ENCODE measurements around the gene TNIP2.
A peak's percentile ranks its signal among the peaks of the same experiment; 100 is the strongest.

TNIP2 gene

DNA sequence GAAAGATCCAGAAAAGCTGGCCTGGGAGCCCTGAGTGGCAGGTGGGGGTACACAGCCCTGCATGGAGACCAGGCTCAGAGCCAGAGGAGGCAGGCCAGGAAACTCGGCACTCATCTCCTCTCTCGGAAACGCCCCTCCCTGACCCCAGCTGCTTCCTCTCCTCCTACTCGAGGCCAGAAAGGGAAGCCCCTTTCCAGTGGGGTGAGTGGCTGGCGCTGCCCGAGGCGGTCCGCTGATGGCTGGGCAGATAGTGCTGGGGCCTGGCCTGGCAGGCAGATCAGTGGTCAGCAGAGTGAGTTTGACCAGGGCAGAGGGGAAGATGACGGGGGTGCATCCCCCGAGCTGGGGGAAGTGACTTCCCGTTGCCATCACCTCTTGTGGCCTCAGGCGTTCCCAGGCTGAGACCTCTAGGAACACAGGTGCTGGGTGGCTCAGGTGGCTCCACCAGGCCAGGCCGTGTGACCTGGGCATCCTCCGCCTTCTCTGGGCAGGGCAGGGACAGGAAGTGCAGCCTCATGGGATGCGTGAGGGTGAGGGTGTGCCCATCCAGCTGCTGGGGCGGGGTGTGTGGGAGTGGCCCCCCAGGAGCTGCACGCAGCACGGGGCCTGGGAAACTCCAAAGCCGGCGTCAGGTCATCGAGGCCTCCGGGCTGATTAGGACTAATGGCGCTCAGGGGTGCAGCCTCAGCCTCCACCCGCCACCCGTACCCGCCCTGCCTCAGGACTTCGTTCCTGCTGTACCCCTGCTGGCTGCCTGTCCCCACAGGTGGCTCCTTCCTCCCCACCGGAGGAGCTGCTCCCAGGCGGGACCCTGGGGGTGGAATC is 42.5 kb upstream of the TNIP2 start:
- no peaks in the 10 kb centered on the region for H3K36me3 ChIP-seq (ENCODE audit: control insufficient read depth, insufficient read depth, low read length)
- no peaks in the 10 kb centered on the region for H3K9me3 ChIP-seq (ENCODE audit: control insufficient read depth, insufficient read depth, low read length)
- peaks cover 18% of the 10 kb centered on the region for H3K4me1 ChIP-seq (ENCODE audit: control insufficient read depth, insufficient read depth, low read length)
- peaks cover 9% of the 10 kb centered on the region; the same call in 1 of the 2 replicates for H3K27me3 ChIP-seq (ENCODE audit: control insufficient read depth, insufficient read depth, low read length)
- no peak overlapping the region for H3K4me3 ChIP-seq (ENCODE audit: low read depth, low read length)
- H3K27ac ChIP-seq (ENCODE audit: low read depth, low read length), result no peak overlapping the region
- H3K9ac ChIP-seq (ENCODE audit: low read depth, low read length), result no peak overlapping the region

DNA sequence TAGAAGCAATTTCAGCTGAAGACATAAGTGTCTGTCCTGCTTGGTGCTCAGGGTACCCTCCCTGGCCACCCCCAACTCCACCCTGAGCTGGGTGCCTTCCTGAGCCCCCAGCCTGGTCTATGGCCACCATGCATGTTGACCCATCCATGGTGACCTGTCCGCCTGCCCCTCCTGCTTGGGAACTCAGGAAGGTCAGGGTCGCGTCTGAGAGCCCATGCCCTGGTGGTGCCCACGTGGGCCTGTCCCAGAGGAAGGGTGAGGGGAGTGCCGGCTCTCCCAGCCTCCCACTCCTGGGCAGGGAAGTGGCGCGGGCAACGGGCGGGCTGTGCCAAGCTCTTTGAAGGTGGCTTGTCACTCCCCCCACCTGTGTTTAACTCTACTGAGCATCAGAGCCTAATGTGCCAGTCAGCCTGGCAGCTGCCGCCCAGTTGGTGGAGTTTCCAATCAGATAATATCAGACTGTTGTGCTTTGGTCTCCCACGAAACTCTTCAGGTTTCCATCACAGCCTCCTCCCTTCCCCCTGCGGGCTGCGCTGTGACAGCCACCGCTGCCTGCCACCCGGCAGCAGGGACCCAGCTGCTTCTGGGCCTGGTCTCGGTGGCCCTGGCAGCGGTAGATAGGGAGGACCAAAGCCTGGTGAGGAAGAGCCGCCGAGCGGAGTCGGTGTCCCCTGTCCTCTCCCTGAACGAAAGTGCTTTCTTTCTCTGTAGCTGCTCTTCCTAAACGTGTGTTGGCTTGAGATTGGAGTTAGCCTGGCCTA is 41.6 kb upstream of the TNIP2 start:
- no peak overlapping the region for H3K9ac ChIP-seq (ENCODE audit: low read depth, low read length)
- no peaks in the 10 kb centered on the region for H3K9me3 ChIP-seq (ENCODE audit: control insufficient read depth, insufficient read depth, low read length)
- peaks cover 13% of the 10 kb centered on the region; the same call in 1 of the 2 replicates for H3K27me3 ChIP-seq (ENCODE audit: control insufficient read depth, insufficient read depth, low read length)
- no peaks in the 10 kb centered on the region for H3K36me3 ChIP-seq (ENCODE audit: control insufficient read depth, insufficient read depth, low read length)
- peaks cover 18% of the 10 kb centered on the region for H3K4me1 ChIP-seq (ENCODE audit: control insufficient read depth, insufficient read depth, low read length)
- H3K27ac ChIP-seq (ENCODE audit: low read depth, low read length), result no peak overlapping the region
- no peak overlapping the region for H3K4me3 ChIP-seq (ENCODE audit: low read depth, low read length)

DNA sequence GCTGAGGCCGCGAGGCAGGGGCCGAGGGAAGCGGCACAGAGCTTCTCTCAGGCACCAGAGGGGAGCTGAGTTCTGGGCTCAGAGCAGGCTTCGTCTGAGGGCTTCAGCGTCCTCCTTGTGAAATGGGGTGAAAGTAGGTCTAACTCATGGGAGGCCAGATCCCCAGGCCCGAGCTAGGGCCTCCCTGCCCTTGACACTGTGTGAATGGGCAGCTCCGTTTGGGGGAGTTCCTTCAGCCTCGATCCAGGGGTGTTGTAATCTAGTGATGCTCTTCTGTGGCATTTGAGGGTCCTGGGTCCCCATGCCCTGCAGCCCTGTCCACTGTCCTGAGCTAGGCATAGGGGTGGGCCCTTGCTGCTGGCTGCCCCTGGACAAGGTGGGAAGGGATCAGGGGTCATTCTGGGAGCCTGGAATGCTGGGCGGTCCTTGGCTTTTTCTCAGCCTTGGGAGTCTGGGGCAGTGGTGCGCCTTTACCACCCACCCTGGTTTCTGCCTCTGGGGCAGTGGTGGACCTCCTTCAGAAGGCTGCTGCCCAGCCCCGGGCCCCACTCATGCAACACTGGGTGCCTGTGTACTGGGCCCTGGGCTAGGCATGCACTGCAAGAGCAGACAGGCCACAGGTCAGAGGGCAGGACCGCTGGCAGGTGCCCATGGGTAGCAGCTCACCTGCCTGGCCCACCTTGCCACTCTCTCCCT is 40.9 kb upstream of the TNIP2 start:
- no peak overlapping the region for H3K9ac ChIP-seq (ENCODE audit: low read depth, low read length)
- peaks cover 18% of the 10 kb centered on the region for H3K4me1 ChIP-seq (ENCODE audit: control insufficient read depth, insufficient read depth, low read length)
- no peak overlapping the region for H3K27ac ChIP-seq (ENCODE audit: low read depth, low read length)

DNA sequence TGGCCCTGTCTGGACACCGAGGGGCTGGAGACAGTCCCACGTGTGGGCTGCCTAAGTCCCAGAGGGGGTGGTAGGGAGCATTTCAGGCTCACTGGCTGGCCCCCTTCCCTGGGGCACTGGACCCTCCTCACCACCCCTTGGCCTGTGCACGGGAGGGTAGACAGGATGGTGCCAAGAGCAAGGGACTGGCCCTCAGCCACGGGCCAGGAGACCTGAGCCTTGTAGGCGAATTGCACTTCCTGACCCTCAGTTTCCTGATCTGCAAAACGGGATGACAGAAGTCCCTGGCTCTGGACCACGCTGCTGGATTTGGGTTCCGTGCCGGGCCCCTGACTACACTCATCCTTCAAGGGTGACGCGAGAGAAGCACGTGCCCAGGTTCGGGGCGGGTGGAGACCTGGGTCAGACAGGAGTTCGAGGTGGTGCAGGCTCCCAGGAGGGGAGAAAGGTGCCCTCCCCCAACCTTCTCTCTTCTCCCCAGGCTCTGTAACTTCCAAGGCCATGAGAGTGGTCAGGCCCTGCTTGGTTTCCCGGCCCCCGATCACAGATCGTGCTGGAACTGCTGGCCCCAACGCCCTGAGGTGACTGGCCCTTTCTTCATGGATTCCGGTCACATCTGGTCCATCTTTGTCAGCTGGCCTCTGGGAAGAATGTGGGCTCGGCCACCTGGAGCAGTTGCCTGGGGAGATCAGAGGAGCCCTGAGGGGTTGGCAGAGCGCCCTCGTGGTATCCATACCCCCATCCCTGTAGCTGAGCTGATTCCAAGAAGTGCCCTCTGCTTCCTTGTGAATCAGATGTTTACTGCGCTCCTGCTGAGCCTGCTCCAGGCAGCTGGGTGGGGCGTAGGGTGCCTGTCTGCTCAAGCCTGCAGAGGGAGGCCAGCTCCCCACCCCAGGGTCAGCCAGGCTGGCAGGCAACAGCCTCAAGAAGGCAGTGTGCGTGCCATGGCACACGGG is 40.0 kb upstream of the TNIP2 start:
- Histone ChIP-seq H3K36me3 (ENCODE audit: control insufficient read depth, insufficient read depth, low read length) (no peaks in the 10 kb centered on the region), H3K27ac (ENCODE audit: low read depth, low read length) (no peak overlapping the region), H3K9me3 (ENCODE audit: control insufficient read depth, insufficient read depth, low read length) (no peaks in the 10 kb centered on the region), H3K4me1 (ENCODE audit: control insufficient read depth, insufficient read depth, low read length) (peaks cover 14% of the 10 kb centered on the region), H3K27me3 (ENCODE audit: control insufficient read depth, insufficient read depth, low read length) (peaks cover 17% of the 10 kb centered on the region; the same call in 1 of the 2 replicates), H3K4me3 (ENCODE audit: low read depth, low read length) (no peak overlapping the region), H3K9ac (ENCODE audit: low read depth, low read length) (no peak overlapping the region)

More for the DNA sequence above, 40.9 kb upstream of the TNIP2 start:
- Histone ChIP-seq H3K27me3 (ENCODE audit: control insufficient read depth, insufficient read depth, low read length) (peaks cover 16% of the 10 kb centered on the region; the same call in 1 of the 2 replicates), H3K9me3 (ENCODE audit: control insufficient read depth, insufficient read depth, low read length) (no peaks in the 10 kb centered on the region), H3K4me3 (ENCODE audit: low read depth, low read length) (no peak overlapping the region), H3K36me3 (ENCODE audit: control insufficient read depth, insufficient read depth, low read length) (no peaks in the 10 kb centered on the region)

DNA sequence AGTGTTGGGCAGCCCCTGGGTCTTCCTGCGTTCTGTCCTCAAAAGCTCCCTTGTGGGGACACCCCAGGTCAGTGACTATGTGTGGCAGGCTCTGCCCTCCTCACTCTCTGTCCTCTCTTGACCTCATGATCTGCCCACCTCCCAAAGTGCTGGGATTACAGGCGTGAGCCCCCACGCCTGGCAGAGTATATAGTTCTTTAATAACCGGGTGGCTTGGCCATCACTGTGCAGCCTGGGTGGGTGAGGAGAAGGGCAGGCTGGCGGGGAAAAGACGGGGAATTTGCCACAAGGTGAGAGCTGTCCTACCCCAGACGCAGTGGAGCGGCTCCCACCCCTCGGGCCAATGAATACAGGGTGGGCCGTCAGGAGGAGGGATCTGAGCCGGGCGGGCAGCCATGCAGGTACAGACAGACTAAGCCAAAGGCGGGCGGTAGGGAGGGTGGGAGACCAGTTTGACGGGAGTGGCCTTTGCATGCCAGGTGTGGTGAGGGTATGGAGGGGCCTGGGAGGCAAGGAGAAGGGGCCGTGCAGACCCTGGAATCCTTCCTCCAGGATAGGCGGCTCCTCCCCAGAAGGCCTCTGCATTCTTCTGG is 39.3 kb upstream of the TNIP2 start:
- Histone ChIP-seq H3K27ac (ENCODE audit: low read depth, low read length) (no peak overlapping the region), H3K9ac (ENCODE audit: low read depth, low read length) (no peak overlapping the region), H3K4me1 (ENCODE audit: control insufficient read depth, insufficient read depth, low read length) (peaks cover 6% of the 10 kb centered on the region; the same call in 1 of the 2 replicates), H3K27me3 (ENCODE audit: control insufficient read depth, insufficient read depth, low read length) (peaks cover 17% of the 10 kb centered on the region; the same call in 1 of the 2 replicates), H3K36me3 (ENCODE audit: control insufficient read depth, insufficient read depth, low read length) (no peaks in the 10 kb centered on the region), H3K9me3 (ENCODE audit: control insufficient read depth, insufficient read depth, low read length) (no peaks in the 10 kb centered on the region), H3K4me3 (ENCODE audit: low read depth, low read length) (no peak overlapping the region)

DNA sequence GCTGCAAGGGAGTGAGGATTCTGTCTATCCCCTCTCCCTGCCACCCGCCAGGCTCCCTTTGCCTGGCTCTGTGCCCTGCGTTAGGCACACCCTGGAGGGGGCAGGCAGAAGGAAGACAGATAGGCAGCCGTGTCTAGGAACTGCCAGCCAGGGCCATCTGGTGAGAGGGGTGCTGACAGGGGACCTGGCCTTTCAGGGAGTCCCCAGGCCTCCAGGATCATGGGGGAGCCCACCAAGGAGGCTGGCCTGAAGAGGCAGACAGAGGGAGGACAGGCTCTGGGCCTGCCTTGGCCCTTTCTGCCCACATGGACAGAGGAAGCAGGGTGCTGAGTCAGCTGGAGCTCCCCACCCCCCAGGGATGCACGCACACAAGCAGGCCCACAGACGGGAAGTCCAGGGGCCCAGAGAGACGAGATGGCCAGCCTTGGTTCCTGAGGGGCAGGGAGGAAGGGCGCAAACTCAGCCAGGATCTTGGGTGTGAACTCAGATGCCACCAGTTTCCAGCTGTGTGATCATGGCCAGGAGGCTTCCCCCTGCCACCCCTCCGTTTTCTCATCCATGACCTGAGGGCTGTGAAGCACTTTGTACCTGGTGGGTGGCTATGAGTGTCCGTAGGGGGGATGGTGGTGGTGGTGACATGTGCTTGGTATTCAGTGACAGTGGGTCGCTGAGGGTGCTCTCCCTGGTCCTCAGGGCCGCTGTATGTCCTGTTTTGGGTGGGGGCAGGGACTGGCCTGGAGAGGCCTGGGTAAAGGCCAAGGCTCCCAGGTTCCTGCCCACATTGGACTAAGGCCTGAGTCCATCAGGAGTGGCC is 38.6 kb upstream of the TNIP2 start:
- Histone ChIP-seq H3K4me1 (ENCODE audit: control insufficient read depth, insufficient read depth, low read length) (0 out of 2 replicates have a peak, but pooled peaks cover 3% of the 10 kb centered on the region), H3K9ac (ENCODE audit: low read depth, low read length) (no peak overlapping the region), H3K27ac (ENCODE audit: low read depth, low read length) (no peak overlapping the region), H3K36me3 (ENCODE audit: control insufficient read depth, insufficient read depth, low read length) (no peaks in the 10 kb centered on the region), H3K4me3 (ENCODE audit: low read depth, low read length) (no peak overlapping the region), H3K9me3 (ENCODE audit: control insufficient read depth, insufficient read depth, low read length) (no peaks in the 10 kb centered on the region), H3K27me3 (ENCODE audit: control insufficient read depth, insufficient read depth, low read length) (peaks cover 17% of the 10 kb centered on the region; the same call in 1 of the 2 replicates)

DNA sequence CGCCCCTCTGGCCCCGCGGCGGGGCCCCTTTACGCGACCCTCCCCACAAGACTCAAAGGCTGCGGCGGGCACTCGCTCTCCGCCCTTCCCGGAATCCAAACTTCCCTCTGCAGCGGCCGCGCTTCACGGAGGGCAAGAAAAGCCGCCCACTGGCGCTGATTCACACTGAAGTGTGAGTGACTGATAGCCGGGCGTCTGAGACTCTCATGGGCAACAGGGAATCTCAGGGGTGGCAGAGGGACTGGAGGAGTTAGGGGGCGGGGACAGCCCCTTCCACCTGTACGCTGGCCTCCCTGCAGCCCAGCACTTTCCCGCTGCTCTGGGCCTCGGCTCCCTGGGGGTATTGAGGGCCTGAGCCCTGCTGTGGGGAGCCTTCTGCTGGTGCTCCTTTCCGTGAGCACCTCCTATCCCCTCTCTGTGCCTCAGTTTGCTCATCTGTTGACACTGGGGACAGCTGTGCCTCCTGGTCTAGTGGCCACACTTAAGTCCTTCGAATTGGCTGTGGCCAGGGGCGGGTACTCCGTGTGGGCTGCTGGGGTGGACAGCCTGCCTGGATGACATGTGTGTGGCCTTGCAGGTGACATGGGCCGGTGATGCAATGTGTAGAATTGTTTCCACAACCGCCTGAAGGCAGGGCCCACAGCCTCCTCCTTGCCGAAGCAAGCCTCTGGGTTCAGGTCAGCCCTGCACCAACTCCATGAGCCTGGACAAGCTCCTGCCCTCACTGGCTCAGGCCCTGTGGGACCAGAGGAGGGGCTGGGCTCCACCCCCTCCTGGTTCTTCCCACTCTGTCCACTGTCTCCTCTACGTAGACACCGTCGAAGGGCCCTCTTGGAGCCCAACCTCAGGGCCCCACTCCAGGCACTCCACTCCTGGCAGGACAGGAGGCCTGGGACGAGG is 37.7 kb upstream of the TNIP2 start:
- Histone ChIP-seq H3K36me3 (ENCODE audit: control insufficient read depth, insufficient read depth, low read length) (no peaks in the 10 kb centered on the region), H3K9me3 (ENCODE audit: control insufficient read depth, insufficient read depth, low read length) (no peaks in the 10 kb centered on the region), H3K27ac (ENCODE audit: low read depth, low read length) (no peak overlapping the region), H3K9ac (ENCODE audit: low read depth, low read length) (no peak overlapping the region), H3K27me3 (ENCODE audit: control insufficient read depth, insufficient read depth, low read length) (peaks cover 17% of the 10 kb centered on the region; the same call in 1 of the 2 replicates), H3K4me1 (ENCODE audit: control insufficient read depth, insufficient read depth, low read length) (0 out of 2 replicates have a peak, but pooled peaks cover 3% of the 10 kb centered on the region), H3K4me3 (ENCODE audit: low read depth, low read length) (peak overlapping the region; percentile 55)

DNA sequence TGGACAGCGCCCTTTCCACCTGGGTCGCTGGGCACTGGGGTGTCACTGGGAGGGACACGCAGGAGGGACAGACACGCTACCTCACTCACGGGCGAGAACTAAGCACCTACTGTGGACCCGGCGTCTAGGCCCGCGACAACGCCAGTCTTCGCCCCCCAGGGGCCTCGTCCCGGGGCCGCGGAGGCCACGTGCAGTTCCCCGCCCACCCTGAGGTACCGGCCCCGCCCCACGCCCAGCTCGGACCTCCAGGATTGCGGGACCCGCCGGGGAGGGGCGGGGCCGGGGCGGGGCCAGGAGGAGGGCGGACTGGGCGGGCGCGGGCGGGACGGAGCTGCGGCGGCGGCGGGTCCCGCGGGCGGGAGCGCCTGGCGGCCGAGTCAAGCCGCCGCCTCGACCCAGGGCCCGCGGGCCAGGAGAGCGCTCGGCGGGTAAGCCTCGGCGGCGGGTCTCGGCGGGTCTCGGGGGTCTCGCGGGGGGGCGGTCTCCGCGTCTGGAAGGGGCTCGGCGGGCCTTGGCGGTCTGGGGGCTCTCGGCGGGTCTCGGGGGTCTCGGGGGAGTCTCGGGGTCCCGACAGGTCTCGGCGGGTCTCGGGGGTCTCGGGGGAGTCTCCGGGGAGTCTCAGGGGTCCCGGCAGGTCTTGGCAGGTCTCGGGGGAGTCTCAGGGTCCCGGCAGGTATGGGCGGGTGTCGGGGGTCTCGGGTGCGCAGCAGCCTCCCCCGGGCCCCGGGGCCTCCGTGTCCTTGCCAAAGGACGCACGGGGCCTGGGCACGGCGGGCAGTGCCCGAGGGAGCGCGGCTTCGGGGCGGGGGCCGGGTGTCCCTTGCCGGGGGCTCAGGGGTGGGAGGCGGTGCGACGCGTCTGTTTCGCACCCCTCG is 36.8 kb upstream of the TNIP2 start, which contains the start of gene SH3BP2:
Gene SH3BP2, plus strand, starts transcription at position 375 of the 875 bp plus-strand sequence. CDS start 27,533 bp downstream, outside the sequence.
- Histone ChIP-seq H3K9ac (ENCODE audit: low read depth, low read length) (no peak within 1 kb of the TSS), H3K27me3 (ENCODE audit: control insufficient read depth, insufficient read depth, low read length) (peaks cover 17% of the 10 kb centered on the region; the same call in 1 of the 2 replicates), H3K4me1 (ENCODE audit: control insufficient read depth, insufficient read depth, low read length) (0 out of 2 replicates have a peak, but pooled peaks cover 3% of the 10 kb centered on the region), H3K9me3 (ENCODE audit: control insufficient read depth, insufficient read depth, low read length) (no peaks in the 10 kb centered on the region), H3K27ac (ENCODE audit: low read depth, low read length) (no peak within 1 kb of the TSS), H3K36me3 (ENCODE audit: control insufficient read depth, insufficient read depth, low read length) (no peaks in the 10 kb centered on the region), H3K4me3 (ENCODE audit: low read depth, low read length) (peak within 1 kb of the TSS; percentile 55)

Data from HUES48 (cell line).